ENCODE data around the gene PRADC1. TPM values are rescaled to one million over a fixed set of nuclear protein-coding genes. Genes with fewer than 3 reads are reported as not detected.

PRADC1 gene
- 10 to 100 TPM; 19.0 to 19.1 TPM for total RNA-seq

DNA sequence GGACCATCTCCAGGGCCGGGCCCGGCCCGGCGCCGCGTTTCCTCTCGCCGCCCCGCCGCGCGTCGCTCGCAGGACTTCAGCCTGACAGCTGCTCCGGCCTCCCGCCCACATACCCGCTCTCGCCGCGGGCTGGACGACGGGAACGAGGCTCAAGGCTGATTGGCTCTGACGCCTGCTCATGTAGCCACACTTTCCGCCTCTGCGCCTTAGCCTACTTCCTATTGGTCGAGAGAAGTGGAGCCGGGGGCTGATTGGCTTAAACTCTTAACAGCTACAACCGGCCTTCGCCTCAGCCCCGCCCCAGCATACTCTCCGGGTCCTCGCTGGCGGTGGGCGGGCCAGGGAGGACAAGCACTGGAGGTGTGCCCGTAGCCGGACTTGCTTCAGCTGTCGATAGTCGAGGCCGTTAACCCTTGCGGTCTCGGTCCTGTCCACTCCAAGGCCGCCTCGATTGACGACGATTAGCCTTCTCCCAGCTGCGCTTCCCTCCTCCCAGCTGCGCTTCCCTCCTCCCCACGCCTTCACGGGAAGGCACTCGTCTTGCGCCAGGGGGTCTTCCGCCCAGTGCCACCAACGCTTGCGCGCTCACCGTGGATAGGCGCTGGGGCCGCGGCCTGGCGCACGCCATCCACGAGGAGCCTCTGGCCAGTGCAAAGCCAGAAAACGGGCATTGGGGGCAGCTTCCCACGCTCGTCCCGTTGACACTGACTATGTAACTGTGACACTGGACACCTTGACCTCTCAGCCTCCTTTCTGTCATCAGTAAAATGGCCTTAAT is at the start of gene PRADC1:
TSS of gene PRADC1 (minus strand) at position 86 of the 778 bp plus-strand sequence. CDS start at position 7, 79 bp downstream.
- H3K27ac Mint-ChIP-seq: peak within 1 kb of the TSS; percentile 83
- POLR2A ChIA-PET: interaction anchor here (0.6 to 2.8 kb wide), 13 partner anchors 9 to 504 kb away, joined by 3 to 21 read pairs (median 6); partner anchors contain the start of genes ALMS1, FBXO41, SFXN5 and TPRKB
- ATAC-seq (peak; percentile 92), DNase-seq (peak; percentile 97)
- peak within 1 kb of the TSS; percentile 85 for H3K4me3 Mint-ChIP-seq
- CTCF ChIA-PET: interaction anchor here (0.7 to 5.0 kb wide), 10 partner anchors 8 to 887 kb away, joined by 3 to 43 read pairs (median 5); partner anchors contain the start of genes FBXO41 and SMYD5
- H3K4me1 Mint-ChIP-seq (ENCODE audit: low read depth): peaks cover 35% of the 10 kb centered on the region
- no peaks in the 10 kb centered on the region for H3K9me3 Mint-ChIP-seq (ENCODE audit: insufficient read depth)
- H3K36me3 Mint-ChIP-seq (ENCODE audit: low read depth): peaks cover 23% of the 10 kb centered on the region
- no peaks in the 10 kb centered on the region for H3K27me3 Mint-ChIP-seq (ENCODE audit: low read depth)

DNA sequence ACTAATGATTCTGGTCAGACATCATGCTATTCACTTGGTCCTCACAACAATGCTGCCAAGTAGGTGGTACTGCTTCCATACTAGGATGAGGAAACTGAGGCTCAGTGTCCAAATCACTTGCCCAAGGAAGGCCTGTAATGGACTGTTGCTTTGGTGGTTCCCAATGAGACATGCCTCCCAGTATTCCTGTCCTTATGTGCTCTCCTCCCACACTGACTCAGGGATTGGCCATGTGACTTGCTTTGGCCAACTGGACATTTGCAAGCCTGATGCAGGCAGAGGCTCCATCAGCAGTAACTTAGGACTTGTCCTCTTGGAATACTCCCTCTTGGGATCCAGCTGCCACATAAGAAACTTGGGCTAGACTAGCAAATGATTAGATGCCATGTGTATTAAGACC is 48.2 kb upstream of the PRADC1 start:
- DNase-seq: no peak
- no peak for ATAC-seq
- H3K4me3 Mint-ChIP-seq: no peak overlapping the region
- peaks cover 11% of the 10 kb centered on the region for H3K36me3 Mint-ChIP-seq (ENCODE audit: low read depth)
- H3K27ac Mint-ChIP-seq: no peak overlapping the region
- ChIA-PET CTCF (interaction anchor here (2.4 kb wide), 1 partner anchor 9 kb away, joined by 11 read pairs; no protein-coding TSS in a partner anchor), POLR2A (no interaction called here)
- H3K9me3 Mint-ChIP-seq (ENCODE audit: insufficient read depth): no peaks in the 10 kb centered on the region
- H3K4me1 Mint-ChIP-seq (ENCODE audit: low read depth): peaks cover 36% of the 10 kb centered on the region
- no peaks in the 10 kb centered on the region for H3K27me3 Mint-ChIP-seq (ENCODE audit: low read depth)

DNA sequence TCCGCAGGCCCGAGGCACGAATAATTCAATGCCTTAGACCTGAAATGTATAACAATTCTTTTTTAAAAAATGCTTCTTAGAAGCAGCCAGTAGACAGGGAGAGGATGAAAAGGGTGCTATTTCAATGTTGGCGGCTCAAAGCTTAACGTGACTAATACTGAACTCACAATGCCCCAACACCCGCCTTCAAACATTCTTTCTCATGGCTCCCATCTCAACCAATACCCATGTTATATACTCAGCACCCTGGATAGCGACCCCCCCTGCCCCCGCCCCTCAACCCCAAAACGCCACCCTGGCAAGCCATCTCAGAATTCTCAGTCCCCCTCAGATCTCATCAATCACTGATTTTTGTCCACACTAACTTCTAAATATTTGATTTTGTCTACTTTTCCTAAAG is 46.8 kb upstream of the PRADC1 start:
- no peak overlapping the region for H3K27ac Mint-ChIP-seq
- no peaks in the 10 kb centered on the region for H3K27me3 Mint-ChIP-seq (ENCODE audit: low read depth)
- DNase-seq: no peak
- ChIA-PET POLR2A (no interaction called here), CTCF (interaction anchor here (1.2 to 2.4 kb wide), 2 partner anchors 8 to 10 kb away, joined by 3 to 11 read pairs; no protein-coding TSS in a partner anchor)
- H3K4me3 Mint-ChIP-seq: no peak overlapping the region
- ATAC-seq: no peak
- H3K36me3 Mint-ChIP-seq (ENCODE audit: low read depth): peaks cover 13% of the 10 kb centered on the region
- peaks cover 23% of the 10 kb centered on the region for H3K4me1 Mint-ChIP-seq (ENCODE audit: low read depth)
- H3K9me3 Mint-ChIP-seq (ENCODE audit: insufficient read depth): no peaks in the 10 kb centered on the region

DNA sequence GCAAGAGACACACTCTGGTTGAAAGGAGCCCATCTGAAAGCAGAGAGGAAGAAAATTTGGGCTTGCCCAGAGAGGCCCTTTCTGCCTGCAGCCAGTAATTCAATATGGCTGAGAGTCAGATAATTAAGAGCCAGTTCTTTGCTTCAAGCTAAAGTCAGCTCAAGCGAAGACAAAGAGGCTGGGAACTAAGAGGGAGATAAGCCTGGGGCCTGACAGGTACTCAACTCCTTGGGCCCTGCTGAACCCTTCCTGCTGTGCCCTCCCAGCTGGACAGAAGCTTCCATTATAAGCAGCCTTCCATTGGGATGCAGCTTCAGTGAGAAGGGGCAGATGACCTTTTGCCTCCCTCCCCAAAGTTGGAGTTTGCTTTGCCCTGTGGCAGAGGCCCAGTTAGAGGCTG is 39.2 kb upstream of the PRADC1 start:
- Mint-ChIP-seq H3K27me3 (ENCODE audit: low read depth) (no peaks in the 10 kb centered on the region), H3K4me1 (ENCODE audit: low read depth) (peaks cover 17% of the 10 kb centered on the region), H3K4me3 (no peak overlapping the region), H3K9me3 (ENCODE audit: insufficient read depth) (no peaks in the 10 kb centered on the region), H3K27ac (no peak overlapping the region), H3K36me3 (ENCODE audit: low read depth) (peaks cover 24% of the 10 kb centered on the region)
- no peak for ATAC-seq
- CTCF ChIA-PET: interaction anchor here (1.0 to 1.3 kb wide), 2 partner anchors 8 to 18 kb away, joined by 3 read pairs; no protein-coding TSS in a partner anchor
- POLR2A ChIA-PET: no interaction called here
- no peak for DNase-seq

DNA sequence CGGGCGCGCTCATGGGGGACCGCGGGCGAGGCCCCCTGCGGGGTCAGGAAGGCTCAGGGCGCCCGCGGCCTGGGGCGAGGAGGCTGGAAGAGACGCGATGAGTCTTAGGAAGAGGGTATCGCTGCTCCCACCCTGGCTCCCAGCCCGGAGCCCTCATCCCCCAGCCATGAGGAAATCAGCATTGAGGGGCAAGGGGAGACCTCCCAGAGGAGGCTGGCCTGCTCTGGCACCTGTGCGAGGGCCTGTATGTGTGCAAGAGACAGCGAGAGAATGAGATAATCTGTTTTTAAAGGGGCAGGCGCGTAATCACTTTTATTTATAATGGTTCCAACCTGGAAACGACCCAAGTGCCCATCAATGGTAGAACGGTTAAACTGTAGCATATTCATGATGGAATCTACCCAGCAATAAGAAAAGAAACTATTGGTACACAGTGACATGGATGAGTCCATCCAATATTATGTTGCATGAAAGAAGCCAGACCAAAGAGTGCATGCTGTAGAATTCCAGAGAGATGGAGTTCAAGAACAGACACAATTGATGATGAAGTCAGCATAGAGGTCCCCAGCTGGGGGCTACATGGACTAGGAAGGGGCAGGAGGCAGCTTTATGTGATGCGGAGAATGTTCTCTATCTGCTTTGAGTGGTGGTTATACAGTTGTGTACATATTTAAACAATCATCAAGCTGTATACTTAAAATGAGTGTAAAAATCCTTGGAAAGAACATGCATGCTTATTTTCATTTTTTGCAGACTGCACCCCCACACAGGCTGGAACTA is 36.8 kb upstream of the PRADC1 start:
- ATAC-seq (peak; percentile 1), DNase-seq (no peak)
- Mint-ChIP-seq H3K4me1 (ENCODE audit: low read depth) (peaks cover 20% of the 10 kb centered on the region), H3K36me3 (ENCODE audit: low read depth) (peaks cover 25% of the 10 kb centered on the region), H3K27me3 (ENCODE audit: low read depth) (no peaks in the 10 kb centered on the region), H3K4me3 (peak overlapping the region; percentile 52), H3K9me3 (ENCODE audit: insufficient read depth) (no peaks in the 10 kb centered on the region), H3K27ac (peak overlapping the region; percentile 69)
- ChIA-PET CTCF (no interaction called here), POLR2A (interaction anchor here (0.6 to 1.3 kb wide), 2 partner anchors 34 to 36 kb away, joined by 3 read pairs; partner anchors contain the start of gene CCT7)

GRCh38 chr2:73268830-73269685 is 36.0 kb upstream of the PRADC1 start:
- Mint-ChIP-seq H3K27me3 (ENCODE audit: low read depth) (no peaks in the 10 kb centered on the region), H3K4me1 (ENCODE audit: low read depth) (peaks cover 20% of the 10 kb centered on the region)
- CTCF ChIA-PET: interaction anchor here (0.7 to 1.7 kb wide), 5 partner anchors 11 to 31 kb away, joined by 3 to 4 read pairs (median 3); no protein-coding TSS in a partner anchor

DNA sequence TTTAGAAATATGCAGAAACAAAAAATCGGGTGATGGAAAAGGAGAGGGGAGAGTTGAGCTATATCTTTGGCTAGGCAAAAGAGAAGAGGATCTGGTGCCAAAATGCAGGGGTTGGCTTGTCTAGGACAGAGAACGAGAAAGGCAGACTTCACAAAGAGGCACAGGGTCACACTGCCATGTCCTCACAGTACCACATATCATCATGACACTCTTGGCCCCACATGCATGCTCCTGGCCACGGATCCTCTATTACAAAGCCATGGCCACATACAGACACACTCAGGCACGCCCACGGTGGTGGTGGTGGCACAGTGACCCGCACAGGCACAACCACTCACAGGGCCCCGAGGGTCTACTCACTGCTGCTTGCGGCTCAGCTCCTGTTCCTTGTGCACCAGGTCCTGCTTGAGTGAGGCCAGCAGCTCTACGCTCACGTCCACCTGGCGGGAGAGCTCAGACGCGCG is 35.4 kb upstream of the PRADC1 start:
- H3K4me3 Mint-ChIP-seq: peak overlapping the region; percentile 42
- ChIA-PET POLR2A (interaction anchor here (1.0 to 1.6 kb wide), 2 partner anchors 21 to 118 kb away, joined by 3 to 4 read pairs; partner anchors contain the start of gene ALMS1), CTCF (interaction anchor here (0.7 to 1.7 kb wide), 5 partner anchors 10 to 30 kb away, joined by 3 to 4 read pairs (median 3); no protein-coding TSS in a partner anchor)
- DNase-seq (no peak), ATAC-seq (no peak)
- peaks cover 20% of the 10 kb centered on the region for H3K4me1 Mint-ChIP-seq (ENCODE audit: low read depth)
- no peaks in the 10 kb centered on the region for H3K9me3 Mint-ChIP-seq (ENCODE audit: insufficient read depth)
- H3K27me3 Mint-ChIP-seq (ENCODE audit: low read depth): no peaks in the 10 kb centered on the region
- H3K27ac Mint-ChIP-seq: peak overlapping the region; percentile 31
- peaks cover 28% of the 10 kb centered on the region for H3K36me3 Mint-ChIP-seq (ENCODE audit: low read depth)

More at GRCh38 chr2:73268830-73269685, 36.0 kb upstream of the PRADC1 start:
- ATAC-seq (peak; percentile 95), DNase-seq (peak; percentile 87)
- Mint-ChIP-seq H3K27ac (peak overlapping the region; percentile 31), H3K36me3 (ENCODE audit: low read depth) (peaks cover 26% of the 10 kb centered on the region), H3K4me3 (peak overlapping the region; percentile 39), H3K9me3 (ENCODE audit: insufficient read depth) (no peaks in the 10 kb centered on the region)
- POLR2A ChIA-PET: interaction anchor here (1.0 kb wide), 1 partner anchor 21 kb away, joined by 3 read pairs; no protein-coding TSS in a partner anchor

DNA sequence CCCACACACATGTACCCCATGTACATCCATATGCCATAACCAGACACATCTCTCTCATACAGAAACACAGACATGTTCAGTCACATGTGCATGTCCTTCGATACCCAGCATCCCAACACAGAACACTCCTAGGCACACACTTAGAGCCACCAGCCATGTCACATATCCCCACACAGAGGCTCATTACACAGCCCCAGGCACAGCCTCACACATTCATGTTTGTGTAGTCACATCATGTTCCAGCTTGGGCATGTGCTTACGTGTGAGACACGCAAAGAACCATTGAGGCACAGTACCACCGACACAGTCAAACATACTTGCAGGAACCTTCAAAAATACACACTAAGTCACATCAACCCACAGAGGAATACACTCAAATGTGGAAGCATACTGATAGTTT is 34.0 kb upstream of the PRADC1 start:
- DNase-seq: no peak
- Mint-ChIP-seq H3K4me3 (no peak overlapping the region), H3K9me3 (ENCODE audit: insufficient read depth) (no peaks in the 10 kb centered on the region), H3K27ac (no peak overlapping the region), H3K4me1 (ENCODE audit: low read depth) (peaks cover 20% of the 10 kb centered on the region), H3K27me3 (ENCODE audit: low read depth) (no peaks in the 10 kb centered on the region), H3K36me3 (ENCODE audit: low read depth) (peaks cover 27% of the 10 kb centered on the region)
- ChIA-PET POLR2A (interaction anchor here (1.6 kb wide), 1 partner anchor 119 kb away, joined by 4 read pairs; the partner anchor contains the start of gene ALMS1), CTCF (no interaction called here)
- ATAC-seq: no peak

- DNase-seq (no peak), ATAC-seq (no peak)
- Mint-ChIP-seq H3K27ac (no peak overlapping the region), H3K4me3 (no peak overlapping the region), H3K27me3 (ENCODE audit: low read depth) (no peaks in the 10 kb centered on the region), H3K36me3 (ENCODE audit: low read depth) (peaks cover 27% of the 10 kb centered on the region), H3K9me3 (ENCODE audit: insufficient read depth) (no peaks in the 10 kb centered on the region), H3K4me1 (ENCODE audit: low read depth) (peaks cover 20% of the 10 kb centered on the region)
- CTCF ChIA-PET: no interaction called here
- POLR2A ChIA-PET: no interaction called here
Observed at GRCh38 chr2:73266061-73266901, 33.2 kb upstream of the PRADC1 start.

DNA sequence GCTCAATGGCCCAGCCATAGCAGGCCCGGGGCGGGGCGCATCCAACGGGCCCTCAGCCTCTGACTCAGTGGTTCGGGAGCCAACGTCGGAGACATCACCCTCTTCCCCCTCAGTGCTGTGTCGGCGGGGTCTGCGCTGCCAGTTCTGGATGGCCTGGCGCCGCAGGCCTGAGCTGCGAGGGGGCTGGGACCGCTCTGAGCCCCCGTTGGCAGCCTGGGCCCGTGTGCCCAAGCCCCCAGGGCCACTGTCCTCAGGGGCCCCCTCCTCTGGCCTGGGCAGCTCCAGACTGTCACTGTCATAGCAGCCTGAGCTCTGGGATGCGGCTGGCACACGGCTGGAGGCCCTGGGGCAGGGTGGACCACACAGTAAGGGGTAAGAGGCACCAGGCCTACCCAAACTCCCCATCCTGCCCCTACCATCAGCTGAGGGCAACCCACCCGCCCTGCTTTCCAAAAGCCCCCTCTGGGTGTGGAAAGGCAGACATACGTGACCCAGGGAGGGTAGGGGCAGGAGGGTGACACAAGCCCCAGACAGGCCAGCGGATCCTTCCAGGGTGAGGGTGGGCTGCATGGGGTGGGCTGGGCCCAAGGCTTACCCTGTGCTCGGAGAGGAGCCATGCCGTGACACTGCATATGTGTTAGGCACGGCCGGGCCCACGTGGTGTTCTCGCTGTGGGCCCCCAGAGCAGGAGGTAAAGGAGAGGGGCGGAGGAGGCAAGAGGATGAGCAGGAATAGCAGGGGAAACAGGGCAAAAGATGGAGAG is 32.4 kb upstream of the PRADC1 start:
- Mint-ChIP-seq H3K36me3 (ENCODE audit: low read depth) (peaks cover 20% of the 10 kb centered on the region), H3K27me3 (ENCODE audit: low read depth) (no peaks in the 10 kb centered on the region), H3K27ac (no peak overlapping the region), H3K9me3 (ENCODE audit: insufficient read depth) (no peaks in the 10 kb centered on the region), H3K4me3 (no peak overlapping the region), H3K4me1 (ENCODE audit: low read depth) (peaks cover 18% of the 10 kb centered on the region)
- ATAC-seq (no peak), DNase-seq (no peak)
- POLR2A ChIA-PET: no interaction called here
- CTCF ChIA-PET: no interaction called here

Data from activated CD8-positive, alpha-beta T cell treated with anti-CD3 and anti-CD28 coated beads, Interleukin-2, amount 10 ng/mL, durations not matched to agents 7 days and 5 days (primary cell).